Measurements from ENCODE around the gene DOK1. TPM values are rescaled to one million over a fixed set of nuclear protein-coding genes. Genes with fewer than 3 reads are reported as not detected.

The DOK1 gene
- total RNA-seq, 4 donors from 2014 or later, result 0.29 to 85.0 (median 13.8) TPM

DNA sequence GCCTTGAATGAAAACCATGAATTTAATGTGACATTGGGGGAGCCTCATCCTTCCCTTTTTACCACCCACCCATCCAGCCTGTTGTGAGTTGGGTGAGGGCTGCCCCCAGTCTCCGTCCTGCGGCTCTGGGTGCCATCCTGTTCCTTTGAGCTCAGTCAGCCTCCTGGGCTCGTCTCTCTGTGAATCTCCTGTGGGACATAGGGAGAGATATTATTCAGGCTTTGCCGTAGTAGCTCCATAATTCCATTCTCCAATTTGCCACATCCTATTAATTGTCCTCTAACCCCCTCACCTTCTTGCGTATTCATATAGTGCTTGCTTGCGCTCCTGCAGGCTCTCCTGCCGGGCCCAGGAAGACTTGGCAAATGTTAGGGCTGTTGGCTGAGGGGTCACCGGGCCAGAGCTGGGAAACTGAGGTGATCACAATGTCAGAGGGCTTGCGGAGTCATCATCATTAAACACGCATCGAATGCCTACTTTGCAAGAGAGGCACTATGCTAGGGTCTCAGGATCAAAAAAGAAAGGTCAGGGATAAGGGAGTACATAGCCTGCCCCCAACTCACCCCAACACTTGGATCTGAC is 27.8 kb upstream of the DOK1 start:
- no peaks in the 10 kb centered on the region for H3K27me3 ChIP-seq
- H3K9me3 ChIP-seq, result no peaks in the 10 kb centered on the region
- H3K4me3 ChIP-seq, result no peak overlapping the region
- peaks cover 0 to 8% of the 10 kb centered on the region in 2 donors for H3K4me1 ChIP-seq
- no peak overlapping the region for H3K27ac ChIP-seq
- TF ChIP-seq, protein P1, sequence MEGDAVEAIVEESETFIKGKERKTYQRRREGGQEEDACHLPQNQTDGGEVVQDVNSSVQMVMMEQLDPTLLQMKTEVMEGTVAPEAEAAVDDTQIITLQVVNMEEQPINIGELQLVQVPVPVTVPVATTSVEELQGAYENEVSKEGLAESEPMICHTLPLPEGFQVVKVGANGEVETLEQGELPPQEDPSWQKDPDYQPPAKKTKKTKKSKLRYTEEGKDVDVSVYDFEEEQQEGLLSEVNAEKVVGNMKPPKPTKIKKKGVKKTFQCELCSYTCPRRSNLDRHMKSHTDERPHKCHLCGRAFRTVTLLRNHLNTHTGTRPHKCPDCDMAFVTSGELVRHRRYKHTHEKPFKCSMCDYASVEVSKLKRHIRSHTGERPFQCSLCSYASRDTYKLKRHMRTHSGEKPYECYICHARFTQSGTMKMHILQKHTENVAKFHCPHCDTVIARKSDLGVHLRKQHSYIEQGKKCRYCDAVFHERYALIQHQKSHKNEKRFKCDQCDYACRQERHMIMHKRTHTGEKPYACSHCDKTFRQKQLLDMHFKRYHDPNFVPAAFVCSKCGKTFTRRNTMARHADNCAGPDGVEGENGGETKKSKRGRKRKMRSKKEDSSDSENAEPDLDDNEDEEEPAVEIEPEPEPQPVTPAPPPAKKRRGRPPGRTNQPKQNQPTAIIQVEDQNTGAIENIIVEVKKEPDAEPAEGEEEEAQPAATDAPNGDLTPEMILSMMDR (IDR thresholded peaks at IDR 0.05), result no peak
- TF ChIP-seq POLR2A (IDR thresholded peaks at IDR 0.05), result no peak
- DNase-seq, result no peak
- H3K36me3 ChIP-seq, result no peaks in the 10 kb centered on the region
- intact Hi-C loops (cut with DNase I; ENCODE audit: low total_unique reads), result no loop called here

DNA sequence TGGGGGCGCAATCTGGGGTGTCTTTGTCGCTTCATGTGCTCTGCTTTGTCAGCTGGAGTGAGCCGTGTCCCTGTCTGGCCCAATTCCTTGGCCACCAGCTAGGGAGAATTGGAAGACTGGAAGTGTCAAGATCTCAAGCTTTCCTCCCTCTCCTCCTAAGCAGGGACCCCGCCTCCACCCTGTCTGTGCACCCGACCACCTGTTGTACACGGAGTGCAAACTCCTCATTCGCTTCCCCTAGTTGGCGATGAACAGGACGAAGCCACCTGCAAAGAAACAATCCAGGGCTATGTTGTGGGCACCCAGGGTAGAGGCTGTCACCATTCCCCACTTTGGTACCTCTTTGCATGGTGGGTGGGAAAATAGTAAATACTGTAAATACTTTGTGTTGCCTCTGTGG is 26.8 kb upstream of the DOK1 start:
- no peak overlapping the region for H3K4me3 ChIP-seq
- intact Hi-C loops (cut with DNase I; ENCODE audit: low total_unique reads), result no loop called here
- TF ChIP-seq, protein P1 (IDR thresholded peaks at IDR 0.05), result no peak
- TF ChIP-seq POLR2A (IDR thresholded peaks at IDR 0.05), result no peak
- H3K9me3 ChIP-seq, result no peaks in the 10 kb centered on the region
- DNase-seq, result no peak
- peaks cover 0 to 8% of the 10 kb centered on the region in 2 donors for H3K4me1 ChIP-seq
- H3K36me3 ChIP-seq, result no peaks in the 10 kb centered on the region
- no peak overlapping the region for H3K27ac ChIP-seq
- H3K27me3 ChIP-seq, result no peaks in the 10 kb centered on the region

DNA sequence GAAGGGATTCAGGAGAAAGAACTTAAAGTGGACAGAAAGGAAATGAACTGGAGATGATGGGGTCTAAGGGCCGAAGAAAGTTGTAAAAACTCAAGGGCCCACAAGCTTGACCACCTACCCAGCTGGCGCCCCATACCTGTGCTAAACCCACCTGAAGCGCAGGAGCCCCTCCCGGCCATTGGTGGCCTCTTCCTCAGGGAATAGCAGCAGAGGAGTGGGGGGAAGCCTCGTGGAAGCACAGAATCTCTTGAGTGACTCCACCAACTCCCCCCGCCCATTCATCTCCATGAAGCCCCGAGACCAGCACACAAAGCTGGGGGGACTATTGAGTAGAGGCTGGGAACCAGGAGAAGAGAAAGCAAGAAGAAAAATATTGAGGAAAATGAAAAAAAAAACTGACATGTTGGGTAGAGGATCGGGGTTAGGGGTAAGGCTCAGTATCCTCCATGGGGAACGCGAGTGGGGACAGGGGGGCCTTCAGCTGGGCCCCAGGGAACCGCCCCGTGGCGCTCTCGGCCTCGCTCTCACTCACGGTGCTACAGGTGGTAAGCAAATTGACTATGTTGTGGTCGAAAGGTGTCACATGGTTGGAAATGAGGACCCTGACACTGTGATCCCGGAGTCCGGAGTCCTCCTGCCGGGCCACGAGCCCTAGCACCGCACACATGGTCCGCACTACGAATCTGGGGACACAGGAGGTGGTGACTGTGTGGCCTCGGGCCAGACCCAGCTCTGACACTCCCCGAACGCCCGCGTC is 25.7 kb upstream of the DOK1 start:
- Histone ChIP-seq H3K4me1 (peaks cover 0 to 8% of the 10 kb centered on the region in 2 donors), H3K9me3 (no peaks in the 10 kb centered on the region), H3K27ac (peak overlapping the region; percentile 75 to 88), H3K36me3 (no peaks in the 10 kb centered on the region), H3K27me3 (no peaks in the 10 kb centered on the region), H3K4me3 (peak overlapping the region; percentile 69 to 84)
- intact Hi-C loops (cut with DNase I; ENCODE audit: low total_unique reads), result no loop called here
- DNase-seq, result no peak
- TF ChIP-seq, protein P1 (IDR thresholded peaks at IDR 0.05), result no peak
- TF ChIP-seq POLR2A (IDR thresholded peaks at IDR 0.05), result no peak

DNA sequence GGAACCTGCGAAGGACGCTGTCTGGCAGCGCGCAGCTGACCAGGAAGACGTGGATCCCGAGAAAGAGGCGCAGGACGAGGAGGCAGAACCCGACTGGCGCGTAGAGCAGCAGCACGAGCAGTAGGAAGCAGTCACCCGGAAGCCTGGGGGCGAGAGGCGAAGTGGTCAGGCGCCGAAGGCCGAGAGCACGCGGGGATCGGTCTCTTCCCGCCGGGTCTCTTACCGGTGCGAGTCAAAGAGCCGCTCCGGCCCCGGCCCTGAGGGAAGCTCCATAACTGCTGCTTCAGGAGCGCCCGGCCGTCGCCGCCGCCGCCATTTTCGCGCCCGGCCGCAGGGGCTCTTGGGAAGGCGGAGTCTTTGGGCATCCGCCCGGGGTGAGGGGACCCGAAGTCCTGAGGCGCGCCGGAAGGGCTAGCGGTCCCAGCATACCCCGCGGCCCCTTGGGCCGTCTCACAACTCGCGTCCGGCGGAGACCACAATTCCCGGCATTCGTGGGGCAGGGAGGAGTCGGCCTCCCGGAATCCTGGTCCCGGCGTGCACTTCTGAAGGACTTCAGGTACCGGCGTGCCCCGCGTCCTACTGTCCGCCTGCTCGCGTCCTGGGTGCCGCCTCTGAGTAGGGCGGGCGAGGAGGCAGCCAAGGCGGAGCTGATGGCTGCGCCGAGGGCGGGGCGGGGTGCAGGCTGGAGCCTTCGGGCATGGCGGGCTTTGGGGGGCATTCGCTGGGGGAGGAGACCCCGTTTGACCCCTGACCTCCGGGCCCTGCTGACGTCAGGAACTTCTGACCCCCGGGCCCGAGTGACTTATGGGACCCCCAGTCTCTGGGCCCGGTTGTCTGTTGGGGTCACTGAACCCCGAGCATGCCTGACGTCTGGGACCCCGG is 24.9 kb upstream of the DOK1 start, which contains the start of the genes AUP1 and HTRA2:
Gene AUP1 (minus strand): TSS at position 350 of the 882 bp plus-strand sequence. CDS start 77 bp downstream, at position 273.
Gene HTRA2 (plus strand): TSS at position 577 of the 882 bp plus-strand sequence. CDS start 74 bp downstream, at position 651.
- peaks cover 0 to 8% of the 10 kb centered on the region in 2 donors for H3K4me1 ChIP-seq
- peak within 1 kb of the TSS; percentile 69 to 84 for H3K4me3 ChIP-seq
- no peaks in the 10 kb centered on the region for H3K9me3 ChIP-seq
- H3K27ac ChIP-seq, result peak within 1 kb of the TSS; percentile 75 to 88
- peak; percentile 98 for DNase-seq
- peak; percentile 14 to 85 for TF ChIP-seq POLR2A (IDR thresholded peaks at IDR 0.05)
- TF ChIP-seq, protein P1 (IDR thresholded peaks at IDR 0.05), result peak in 1 of 4 experiments; percentile 23
- no peaks in the 10 kb centered on the region for H3K36me3 ChIP-seq
- no peaks in the 10 kb centered on the region for H3K27me3 ChIP-seq
- intact Hi-C loops (cut with DNase I; ENCODE audit: low total_unique reads), result no loop called here

Measured in uterus (tissue), 4 donors.